HUES48 (cell line): Measurements from ENCODE around the gene STT3A.
A peak's percentile ranks its signal among the peaks of the same experiment; 100 is the strongest.

Experiments
- H3K27ac ChIP-seq: one replicate; pipeline ENCODE4 v1.7.0; 2013; ENCODE audit warnings: low read depth, low read length, inconsistent platforms
- H3K27me3 ChIP-seq: 2 replicates; pipeline ENCODE4 v1.6.1; 2013; ENCODE audit warnings: mild to moderate bottlenecking, low read length; ENCODE audit not compliant: control insufficient read depth, insufficient read depth
- H3K36me3 ChIP-seq: 2 replicates; pipeline ENCODE4 v1.6.1; 2013; ENCODE audit warnings: low read length; ENCODE audit not compliant: control insufficient read depth, insufficient read depth
- H3K4me1 ChIP-seq: 2 replicates; pipeline ENCODE4 v1.6.1; 2013; ENCODE audit warnings: mild to moderate bottlenecking, low read length; ENCODE audit not compliant: control insufficient read depth, insufficient read depth
- H3K4me3 ChIP-seq: 2 replicates; pipeline ENCODE4 v1.5.1; 2013; ENCODE audit warnings: mild to moderate bottlenecking, low read depth, low read length
- H3K9ac ChIP-seq: 2 replicates; pipeline ENCODE4 v1.6.1; 2013; ENCODE audit warnings: mild to moderate bottlenecking, low read depth, low read length, moderate library complexity
- H3K9me3 ChIP-seq: 2 replicates; pipeline ENCODE4 v1.6.1; 2013; ENCODE audit warnings: low read length; ENCODE audit not compliant: control insufficient read depth, insufficient read depth

The STT3A gene

DNA sequence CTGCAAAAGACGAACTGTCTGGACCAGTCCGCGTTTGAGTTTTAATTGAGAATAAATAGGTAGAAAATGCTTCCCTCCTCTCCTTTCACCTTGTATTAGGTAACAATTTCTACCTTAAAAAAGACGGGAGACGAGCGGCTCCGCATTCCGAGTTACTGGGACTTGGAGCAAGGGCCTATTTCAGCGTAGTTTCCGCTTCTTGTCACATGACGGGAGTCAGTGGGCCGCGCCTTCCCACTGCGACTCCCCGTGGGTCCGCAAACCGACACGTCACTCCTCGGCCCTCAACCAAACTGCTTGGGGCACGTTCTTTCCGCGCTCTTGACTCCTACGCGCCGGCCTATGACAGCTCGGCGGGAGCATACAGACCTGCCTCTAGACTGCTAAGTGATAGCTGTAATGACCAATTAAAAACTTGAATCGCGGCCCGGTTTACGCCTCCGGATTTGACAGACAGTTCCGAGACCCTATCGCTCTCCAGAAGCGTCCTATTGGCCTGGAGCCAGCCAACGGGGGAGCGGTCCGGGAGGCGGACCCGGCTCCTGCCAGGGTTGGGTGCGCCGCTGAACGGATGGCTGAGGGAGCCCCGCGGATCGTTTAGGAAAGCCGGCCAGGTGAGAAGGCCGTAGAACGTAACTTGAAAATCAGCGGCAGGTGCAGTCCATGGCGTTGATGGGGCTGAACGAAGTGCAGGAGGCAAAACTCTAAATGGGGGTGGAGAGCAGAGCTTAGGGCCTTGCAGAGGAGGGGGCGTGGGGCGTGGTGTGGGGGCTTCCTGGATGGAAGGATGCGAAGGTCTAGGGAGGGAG lies at the start of gene STT3A:
Gene STT3A, plus strand, starts transcription at position 548 of the 809 bp plus-strand sequence. CDS start 3,064 bp downstream, outside the sequence.
- no peaks in the 10 kb centered on the region for H3K9me3 ChIP-seq
- peaks cover 17% of the 10 kb centered on the region for H3K36me3 ChIP-seq
- H3K4me1 ChIP-seq = peaks cover 8% of the 10 kb centered on the region
- H3K27me3 ChIP-seq = no peaks in the 10 kb centered on the region
- peak within 1 kb of the TSS; percentile 85 for H3K9ac ChIP-seq
- H3K27ac ChIP-seq = peak within 1 kb of the TSS; percentile 92
- peak within 1 kb of the TSS; percentile 86 for H3K4me3 ChIP-seq

DNA sequence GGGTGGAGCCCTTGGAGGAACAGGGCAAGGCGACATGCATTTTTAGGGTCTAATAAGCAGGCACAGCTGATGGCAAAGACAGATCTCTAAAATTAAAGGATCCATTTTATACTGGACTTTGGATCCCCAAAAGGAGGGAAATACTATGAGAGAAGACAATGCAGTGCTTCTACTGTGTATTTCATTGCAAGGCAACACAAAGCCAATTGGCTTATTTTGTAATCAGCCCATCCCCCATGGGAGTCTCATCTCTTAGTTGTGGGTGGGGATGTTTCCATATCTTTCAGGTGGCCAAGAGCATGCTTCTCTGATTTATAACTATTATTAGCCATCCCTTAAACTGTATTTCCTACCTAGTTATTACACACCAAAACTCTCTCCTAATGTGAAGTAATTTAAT lies 41.9 kb upstream of the STT3A start:
- H3K4me3 ChIP-seq = no peak overlapping the region
- no peak overlapping the region for H3K9ac ChIP-seq
- no peaks in the 10 kb centered on the region for H3K4me1 ChIP-seq
- H3K27ac ChIP-seq = no peak overlapping the region
- no peaks in the 10 kb centered on the region for H3K27me3 ChIP-seq
- no peaks in the 10 kb centered on the region for H3K36me3 ChIP-seq
- peaks cover 32% of the 10 kb centered on the region for H3K9me3 ChIP-seq

DNA sequence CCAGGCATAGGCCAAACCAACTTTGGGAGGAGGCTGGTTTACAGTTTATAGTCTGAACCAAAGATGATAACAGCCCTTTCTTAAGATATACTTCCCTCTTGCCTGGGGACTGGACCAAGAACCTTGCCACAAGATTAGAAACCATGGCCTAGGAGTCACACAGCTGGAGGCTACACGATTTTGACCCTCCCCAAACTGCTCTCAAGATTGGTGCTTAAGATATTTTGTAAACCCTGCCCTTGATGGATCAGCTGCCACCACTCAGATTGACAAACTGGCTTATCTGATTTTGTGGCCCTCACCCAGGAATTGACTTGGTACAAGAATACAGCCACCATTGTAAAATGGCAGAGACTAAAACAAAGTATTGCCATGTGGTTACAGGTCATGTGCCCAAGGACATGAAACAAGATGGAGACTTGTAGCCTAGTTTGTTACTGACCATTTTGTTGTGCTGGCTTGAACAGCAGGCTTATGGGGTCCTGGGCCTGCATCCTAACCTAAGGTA lies 40.8 kb upstream of the STT3A start:
- H3K36me3 ChIP-seq = no peaks in the 10 kb centered on the region
- H3K27me3 ChIP-seq = no peaks in the 10 kb centered on the region
- H3K9ac ChIP-seq = no peak overlapping the region
- H3K4me3 ChIP-seq = no peak overlapping the region
- H3K9me3 ChIP-seq = peaks cover 32% of the 10 kb centered on the region
- H3K4me1 ChIP-seq = no peaks in the 10 kb centered on the region
- no peak overlapping the region for H3K27ac ChIP-seq

DNA sequence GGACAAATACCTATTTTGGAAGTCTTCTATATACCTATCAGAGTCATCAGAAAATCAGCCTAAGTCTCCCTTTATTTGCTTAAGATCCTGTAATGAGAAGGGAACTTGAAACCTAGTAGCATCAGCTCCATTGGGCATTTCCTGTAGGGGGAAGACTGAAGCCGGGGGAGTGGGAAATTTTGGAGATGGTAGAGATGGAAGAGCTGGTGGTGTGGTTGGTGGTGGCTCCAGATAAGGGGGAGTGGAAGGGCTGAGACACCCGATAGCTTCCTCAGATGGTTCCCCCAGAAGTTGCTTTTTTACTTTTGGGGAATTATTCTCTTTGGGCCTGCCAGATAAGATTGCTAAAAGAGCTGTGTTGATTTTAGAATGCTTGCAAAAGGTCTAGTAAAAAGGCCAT lies 39.7 kb upstream of the STT3A start:
- Histone ChIP-seq H3K9ac (no peak overlapping the region), H3K9me3 (peaks cover 32% of the 10 kb centered on the region), H3K4me3 (no peak overlapping the region), H3K27ac (no peak overlapping the region), H3K36me3 (no peaks in the 10 kb centered on the region), H3K27me3 (no peaks in the 10 kb centered on the region), H3K4me1 (no peaks in the 10 kb centered on the region)

DNA sequence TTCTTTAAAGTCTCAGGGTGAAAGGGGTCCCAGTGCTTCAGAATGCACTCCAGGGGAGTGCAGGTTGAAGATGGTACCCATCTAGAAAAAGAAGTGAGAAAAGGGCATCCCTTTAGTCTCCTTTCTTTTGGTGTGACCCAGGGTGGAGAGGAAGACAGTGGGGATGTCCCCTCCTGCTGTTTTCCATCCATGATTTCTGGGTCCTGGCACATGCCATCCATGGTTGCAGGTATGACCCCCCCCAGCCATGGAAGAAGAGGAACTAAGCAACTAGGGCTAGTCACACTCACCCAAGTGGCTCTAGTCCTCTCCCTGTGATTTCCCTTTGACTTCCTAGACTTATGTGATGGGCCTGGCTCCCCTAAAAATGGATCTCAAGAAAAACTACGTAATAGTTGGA lies 39.3 kb upstream of the STT3A start:
- H3K36me3 ChIP-seq = no peaks in the 10 kb centered on the region
- H3K9me3 ChIP-seq = peaks cover 32% of the 10 kb centered on the region
- no peak overlapping the region for H3K9ac ChIP-seq
- H3K27ac ChIP-seq = no peak overlapping the region
- H3K27me3 ChIP-seq = no peaks in the 10 kb centered on the region
- no peaks in the 10 kb centered on the region for H3K4me1 ChIP-seq
- no peak overlapping the region for H3K4me3 ChIP-seq

DNA sequence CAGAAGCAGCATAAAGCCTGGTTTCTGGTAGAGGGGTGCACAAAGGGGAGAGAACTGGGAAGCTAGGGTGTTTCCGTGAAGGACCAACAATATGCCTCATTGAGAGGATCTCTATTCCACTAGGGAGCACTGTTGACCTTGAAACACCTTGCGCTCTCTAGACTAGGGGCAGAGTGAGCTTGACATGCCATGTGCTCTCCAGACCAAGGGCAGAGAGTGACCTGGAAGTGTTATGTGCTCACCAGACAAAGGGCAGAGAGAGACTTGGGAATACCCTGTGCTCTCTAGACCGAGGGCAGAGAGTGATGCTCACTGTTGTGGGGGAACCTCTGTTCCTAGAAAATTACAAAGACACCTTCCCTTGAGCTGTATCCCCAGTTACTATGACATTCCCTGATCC lies 38.6 kb upstream of the STT3A start:
- no peaks in the 10 kb centered on the region for H3K27me3 ChIP-seq
- no peak overlapping the region for H3K9ac ChIP-seq
- H3K4me1 ChIP-seq = no peaks in the 10 kb centered on the region
- H3K36me3 ChIP-seq = no peaks in the 10 kb centered on the region
- H3K9me3 ChIP-seq = peaks cover 32% of the 10 kb centered on the region
- H3K27ac ChIP-seq = no peak overlapping the region
- H3K4me3 ChIP-seq = no peak overlapping the region

DNA sequence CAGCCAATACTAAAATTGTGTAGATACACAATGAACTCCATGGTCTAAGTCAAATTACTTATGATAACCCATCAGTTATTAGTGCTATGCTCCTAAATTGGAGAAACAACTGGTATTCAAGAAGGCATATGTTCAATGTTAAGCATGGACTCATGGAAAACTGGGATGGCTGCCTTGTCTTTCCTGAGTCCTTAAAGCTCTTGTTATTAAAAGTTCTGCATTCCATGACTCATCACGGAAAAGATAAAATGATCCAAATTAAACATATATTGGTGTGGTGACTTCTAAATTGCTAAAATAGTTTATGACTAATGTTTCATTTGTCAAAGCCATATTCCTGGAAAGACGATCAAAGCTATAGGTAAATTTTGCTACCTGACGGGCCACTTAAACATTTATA lies 32.8 kb upstream of the STT3A start:
- Histone ChIP-seq H3K9me3 (0 out of 2 replicates have a peak, but pooled peaks cover 4% of the 10 kb centered on the region), H3K4me3 (no peak overlapping the region), H3K4me1 (no peaks in the 10 kb centered on the region), H3K9ac (no peak overlapping the region), H3K27me3 (no peaks in the 10 kb centered on the region), H3K36me3 (no peaks in the 10 kb centered on the region), H3K27ac (no peak overlapping the region)

DNA sequence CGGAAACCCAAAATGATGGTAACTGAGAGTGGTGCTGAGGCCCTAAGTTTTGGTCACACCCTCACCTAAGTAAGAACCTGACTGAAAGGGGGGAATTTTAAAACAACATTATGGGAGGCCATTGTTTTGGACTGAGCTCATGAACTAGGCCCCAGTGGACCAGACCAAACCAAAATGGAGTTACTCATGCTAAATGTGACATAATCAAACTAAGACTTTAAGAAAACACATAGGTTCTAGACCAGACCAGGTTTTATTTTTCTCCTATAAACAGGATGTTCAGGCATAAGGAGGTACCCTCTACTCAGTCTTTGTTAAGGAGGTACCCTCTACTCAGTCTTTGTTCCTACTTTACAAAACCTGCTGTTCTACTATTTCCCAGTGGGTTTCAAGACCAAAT lies 30.7 kb upstream of the STT3A start:
- H3K36me3 ChIP-seq = no peaks in the 10 kb centered on the region
- no peak overlapping the region for H3K27ac ChIP-seq

DNA sequence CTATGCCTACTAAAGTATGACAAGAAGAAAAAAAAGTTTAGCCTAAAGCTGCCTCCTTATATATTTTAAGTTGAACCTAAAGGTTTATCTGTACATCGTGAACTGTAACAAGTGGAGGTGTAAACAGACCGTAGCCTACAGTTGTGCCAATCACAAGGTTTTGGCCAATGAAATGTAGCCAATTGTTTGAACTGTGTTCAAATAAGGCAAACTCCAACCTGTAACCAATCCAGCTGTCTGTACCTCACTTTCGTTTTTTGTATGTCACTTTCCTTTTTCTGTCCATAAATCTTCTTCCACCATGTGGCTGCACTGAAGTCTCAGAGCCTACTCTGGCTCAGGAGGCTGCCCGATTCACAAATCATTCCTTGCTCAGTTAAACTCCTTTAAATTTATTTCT lies 30.2 kb upstream of the STT3A start:
- Histone ChIP-seq H3K36me3 (no peaks in the 10 kb centered on the region), H3K4me3 (no peak overlapping the region), H3K9ac (no peak overlapping the region), H3K9me3 (peaks cover 5% of the 10 kb centered on the region; the same call in 1 of the 2 replicates), H3K4me1 (no peaks in the 10 kb centered on the region), H3K27ac (no peak overlapping the region), H3K27me3 (no peaks in the 10 kb centered on the region)

More for the DNA sequence above, 30.7 kb upstream of the STT3A start:
- Histone ChIP-seq H3K9ac (no peak overlapping the region), H3K9me3 (peaks cover 2% of the 10 kb centered on the region; the same call in 1 of the 2 replicates), H3K4me3 (no peak overlapping the region), H3K27me3 (no peaks in the 10 kb centered on the region), H3K4me1 (no peaks in the 10 kb centered on the region)

DNA sequence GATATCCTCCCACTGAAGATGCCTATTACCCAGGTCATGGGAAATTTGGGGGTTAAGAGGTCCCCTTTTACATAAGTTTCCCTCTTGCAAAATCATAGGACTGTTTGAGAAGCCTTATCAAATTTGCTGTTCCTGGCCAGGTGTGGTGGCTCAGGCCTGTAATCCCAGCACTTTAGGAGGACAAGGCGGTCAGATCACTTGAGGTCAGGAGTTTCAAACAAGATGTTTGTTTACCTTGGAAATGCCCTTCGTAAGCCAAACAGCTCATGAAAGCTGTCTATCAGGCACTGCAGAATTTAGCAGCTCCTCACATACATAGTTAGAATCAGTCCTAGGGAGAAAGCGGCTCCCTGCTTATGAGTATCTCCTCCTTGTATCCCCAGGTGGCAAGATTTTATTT lies 28.3 kb upstream of the STT3A start:
- Histone ChIP-seq H3K9me3 (peaks cover 5% of the 10 kb centered on the region; the same call in 1 of the 2 replicates), H3K36me3 (no peaks in the 10 kb centered on the region), H3K4me3 (no peak overlapping the region), H3K27me3 (no peaks in the 10 kb centered on the region), H3K9ac (no peak overlapping the region), H3K4me1 (no peaks in the 10 kb centered on the region), H3K27ac (no peak overlapping the region)

DNA sequence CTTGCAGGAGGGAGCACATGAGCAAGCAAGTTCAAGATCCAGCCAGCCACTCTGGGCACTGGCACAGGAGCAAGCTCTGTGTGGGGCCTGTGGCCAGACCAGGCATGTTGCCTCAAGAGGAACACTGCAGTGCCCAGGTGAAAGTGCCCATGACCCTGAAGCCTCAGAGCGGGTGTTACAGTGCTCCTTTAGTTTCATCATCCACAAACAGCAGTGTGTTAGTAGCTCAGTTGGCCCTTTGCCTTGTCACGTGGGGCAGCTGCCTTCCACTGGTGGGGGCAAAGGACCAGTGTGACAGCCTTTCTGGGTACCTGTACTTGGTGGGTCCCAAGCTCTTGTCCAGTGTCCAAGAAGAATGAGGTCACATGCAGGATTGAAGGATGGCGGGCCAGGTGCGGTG lies 26.4 kb upstream of the STT3A start:
- Histone ChIP-seq H3K27me3 (no peaks in the 10 kb centered on the region), H3K36me3 (no peaks in the 10 kb centered on the region), H3K27ac (no peak overlapping the region), H3K9me3 (peaks cover 5% of the 10 kb centered on the region; the same call in 1 of the 2 replicates), H3K4me3 (no peak overlapping the region), H3K4me1 (peaks cover 7% of the 10 kb centered on the region; the same call in 1 of the 2 replicates), H3K9ac (no peak overlapping the region)
